Measurements from ENCODE around the gene CMBL.

DNA sequence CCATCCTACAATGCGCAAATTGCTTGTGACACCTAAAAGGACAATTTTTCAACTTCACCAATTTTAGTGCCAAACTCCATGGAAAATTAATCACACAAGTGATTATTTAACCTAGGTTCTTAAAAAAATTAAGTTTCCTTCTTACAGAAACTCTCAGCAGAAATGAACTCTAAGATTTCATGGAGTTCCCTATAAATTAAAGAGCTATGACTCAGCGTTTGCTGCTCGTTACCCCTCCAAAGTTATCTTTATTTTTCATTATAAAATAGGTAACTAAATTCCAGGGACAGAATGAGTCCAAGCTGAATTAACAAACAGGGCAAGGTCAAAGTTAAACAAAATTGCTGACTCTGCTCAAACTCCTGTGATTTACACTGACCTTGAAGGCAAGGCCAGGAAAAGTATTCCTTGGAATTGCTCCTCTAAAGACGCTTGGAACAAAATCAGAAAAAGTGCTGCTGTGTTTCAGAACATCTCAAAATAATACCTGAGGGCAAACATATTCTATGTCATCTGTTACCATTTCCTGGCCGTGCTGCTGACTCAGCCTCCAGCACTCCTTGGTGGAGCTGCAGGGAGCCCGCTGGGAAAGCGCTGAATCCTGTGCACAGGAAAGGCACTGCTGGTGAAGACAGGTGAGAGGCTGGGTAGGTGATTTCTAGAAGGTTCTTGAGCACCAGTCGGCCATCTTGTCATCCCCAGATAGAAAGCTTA, 2.5 kb upstream of the CMBL start:
- no peak for TF ChIP-seq POLR2A (IDR thresholded peaks at IDR 0.05)
- TF ChIP-seq, protein P1, sequence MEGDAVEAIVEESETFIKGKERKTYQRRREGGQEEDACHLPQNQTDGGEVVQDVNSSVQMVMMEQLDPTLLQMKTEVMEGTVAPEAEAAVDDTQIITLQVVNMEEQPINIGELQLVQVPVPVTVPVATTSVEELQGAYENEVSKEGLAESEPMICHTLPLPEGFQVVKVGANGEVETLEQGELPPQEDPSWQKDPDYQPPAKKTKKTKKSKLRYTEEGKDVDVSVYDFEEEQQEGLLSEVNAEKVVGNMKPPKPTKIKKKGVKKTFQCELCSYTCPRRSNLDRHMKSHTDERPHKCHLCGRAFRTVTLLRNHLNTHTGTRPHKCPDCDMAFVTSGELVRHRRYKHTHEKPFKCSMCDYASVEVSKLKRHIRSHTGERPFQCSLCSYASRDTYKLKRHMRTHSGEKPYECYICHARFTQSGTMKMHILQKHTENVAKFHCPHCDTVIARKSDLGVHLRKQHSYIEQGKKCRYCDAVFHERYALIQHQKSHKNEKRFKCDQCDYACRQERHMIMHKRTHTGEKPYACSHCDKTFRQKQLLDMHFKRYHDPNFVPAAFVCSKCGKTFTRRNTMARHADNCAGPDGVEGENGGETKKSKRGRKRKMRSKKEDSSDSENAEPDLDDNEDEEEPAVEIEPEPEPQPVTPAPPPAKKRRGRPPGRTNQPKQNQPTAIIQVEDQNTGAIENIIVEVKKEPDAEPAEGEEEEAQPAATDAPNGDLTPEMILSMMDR (IDR thresholded peaks at IDR 0.05): no peak
